Peyer's patch (tissue), 4 donors: Measurements from ENCODE around the gene ATP5ME.
"Not testable (repeated sequence)": the region's sequence is repeated elsewhere in the genome, so short reads cannot be mapped to it uniquely, and the experiment has no call there.

Source experiments
- POLR2A ChIP-seq, 2 donors: fragments of 450-650 bp; IDR thresholded peaks; one replicate each; pipeline ENCODE4 v1.5.1; 2017; ENCODE audit warnings: antibody characterized with exemption in 2 of 2, mild to moderate bottlenecking in 2 of 2, moderate library complexity in 2 of 2
- TF ChIP-seq, protein P1 (sequence below), 6 experiments: fragments of 450-650 bp in 4 of 6; fragments of 200-600 bp in 2 of 6; sonication (generic) in 1 of 6; IDR thresholded peaks; one replicate each; pipeline ENCODE4 v1.5.1; 2017 to 2019; ENCODE audit warnings: antibody characterized with exemption in 6 of 6, mild to moderate bottlenecking in 3 of 6, moderate library complexity in 1 of 6

DNA sequence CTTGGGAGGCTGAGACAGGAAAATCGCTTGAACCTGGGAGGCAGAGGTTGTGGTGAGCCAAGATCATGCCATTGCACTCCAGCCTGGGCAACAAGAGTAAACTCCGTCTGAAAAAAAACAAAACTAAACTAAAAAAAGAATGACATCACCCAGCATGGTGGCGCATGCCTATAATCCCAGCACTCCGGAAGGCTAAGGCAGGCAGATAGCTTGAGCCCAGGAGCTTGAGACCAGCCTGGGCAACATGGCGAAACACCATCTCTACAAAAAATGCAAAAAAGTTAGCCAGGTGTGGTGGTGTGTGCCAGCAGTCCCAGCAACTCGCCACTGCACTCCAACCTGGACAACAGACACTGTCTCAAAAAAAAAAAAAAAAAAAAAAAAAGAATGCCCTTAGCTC lies 31.7 kb downstream of the ATP5ME start:
- TF ChIP-seq, protein P1, sequence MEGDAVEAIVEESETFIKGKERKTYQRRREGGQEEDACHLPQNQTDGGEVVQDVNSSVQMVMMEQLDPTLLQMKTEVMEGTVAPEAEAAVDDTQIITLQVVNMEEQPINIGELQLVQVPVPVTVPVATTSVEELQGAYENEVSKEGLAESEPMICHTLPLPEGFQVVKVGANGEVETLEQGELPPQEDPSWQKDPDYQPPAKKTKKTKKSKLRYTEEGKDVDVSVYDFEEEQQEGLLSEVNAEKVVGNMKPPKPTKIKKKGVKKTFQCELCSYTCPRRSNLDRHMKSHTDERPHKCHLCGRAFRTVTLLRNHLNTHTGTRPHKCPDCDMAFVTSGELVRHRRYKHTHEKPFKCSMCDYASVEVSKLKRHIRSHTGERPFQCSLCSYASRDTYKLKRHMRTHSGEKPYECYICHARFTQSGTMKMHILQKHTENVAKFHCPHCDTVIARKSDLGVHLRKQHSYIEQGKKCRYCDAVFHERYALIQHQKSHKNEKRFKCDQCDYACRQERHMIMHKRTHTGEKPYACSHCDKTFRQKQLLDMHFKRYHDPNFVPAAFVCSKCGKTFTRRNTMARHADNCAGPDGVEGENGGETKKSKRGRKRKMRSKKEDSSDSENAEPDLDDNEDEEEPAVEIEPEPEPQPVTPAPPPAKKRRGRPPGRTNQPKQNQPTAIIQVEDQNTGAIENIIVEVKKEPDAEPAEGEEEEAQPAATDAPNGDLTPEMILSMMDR (IDR thresholded peaks at IDR 0.05): not testable (repeated sequence)
- TF ChIP-seq POLR2A (IDR thresholded peaks at IDR 0.05): not testable (repeated sequence)
